HCT116 (cell line): Measurements from ENCODE around the gene KCNAB2.

ENCODE experiments used
- CTCF ChIP-seq, 3 experiments: fragments of 200-600 bp in 1 of 3; sonication (generic) in 1 of 3; IDR thresholded peaks in 2 of 3; conservative IDR thresholded peaks in 1 of 3; 2 replicates each; pipeline ENCODE4 v1.5.1; 2012 to 2017; ENCODE audit warnings: low read depth in 2 of 3, low read length in 2 of 3, antibody characterized with exemption in 1 of 3, borderline replicate concordance in 1 of 3, control low read depth in 1 of 3, mild to moderate bottlenecking in 1 of 3, mixed read lengths in 1 of 3, mixed run types in 1 of 3, moderate library complexity in 1 of 3; ENCODE audit not compliant: insufficient read depth in 1 of 3
- EZH2phosphoT487 ChIP-seq: fragments of 200-600 bp; IDR thresholded peaks from 2 replicates; pipeline ENCODE4 v1.6.1; 2018; ENCODE audit warnings: antibody characterized with exemption, borderline replicate concordance
- JUND ChIP-seq: IDR thresholded peaks from 2 replicates; pipeline ENCODE4 v1.6.1; 2012
- MAX ChIP-seq: IDR thresholded peaks from 2 replicates; pipeline ENCODE4 v1.6.1; 2012
- POLR2A ChIP-seq: IDR thresholded peaks from 2 replicates; pipeline ENCODE4 v1.7.0; 2011; ENCODE audit warnings: borderline replicate concordance; ENCODE audit not compliant: insufficient read depth, insufficient read length; ENCODE audit errors: extremely low read depth
- RAD21 ChIP-seq: IDR thresholded peaks from 2 replicates; pipeline ENCODE4 v1.6.1; 2012; ENCODE audit warnings: low read depth, mild to moderate bottlenecking

GRCh38 chr1:6091823-6092109, 46.1 kb downstream of the KCNAB2 start:
- TF ChIP-seq CTCF (IDR thresholded peaks at IDR 0.05 in 2 of 3, conservative IDR thresholded peaks at IDR 0.05 in 1 of 3; ENCODE audit: borderline replicate concordance in 1 of 3, insufficient read depth in 1 of 3, low read depth in 2 of 3, low read length in 2 of 3) (no peak), RAD21 (no peak), EZH2phosphoT487 (no peak), JUND (no peak), MAX (no peak), POLR2A (no peak)
